Raji (cell line): ENCODE results near the gene PPAN.

ENCODE experiments used
- POLR2A ChIP-seq: IDR thresholded peaks from 2 replicates; pipeline ENCODE4 v1.6.1; 2011; ENCODE audit warnings: low read depth, low read length, control low read depth; ENCODE audit not compliant: insufficient read depth

PPAN gene

DNA sequence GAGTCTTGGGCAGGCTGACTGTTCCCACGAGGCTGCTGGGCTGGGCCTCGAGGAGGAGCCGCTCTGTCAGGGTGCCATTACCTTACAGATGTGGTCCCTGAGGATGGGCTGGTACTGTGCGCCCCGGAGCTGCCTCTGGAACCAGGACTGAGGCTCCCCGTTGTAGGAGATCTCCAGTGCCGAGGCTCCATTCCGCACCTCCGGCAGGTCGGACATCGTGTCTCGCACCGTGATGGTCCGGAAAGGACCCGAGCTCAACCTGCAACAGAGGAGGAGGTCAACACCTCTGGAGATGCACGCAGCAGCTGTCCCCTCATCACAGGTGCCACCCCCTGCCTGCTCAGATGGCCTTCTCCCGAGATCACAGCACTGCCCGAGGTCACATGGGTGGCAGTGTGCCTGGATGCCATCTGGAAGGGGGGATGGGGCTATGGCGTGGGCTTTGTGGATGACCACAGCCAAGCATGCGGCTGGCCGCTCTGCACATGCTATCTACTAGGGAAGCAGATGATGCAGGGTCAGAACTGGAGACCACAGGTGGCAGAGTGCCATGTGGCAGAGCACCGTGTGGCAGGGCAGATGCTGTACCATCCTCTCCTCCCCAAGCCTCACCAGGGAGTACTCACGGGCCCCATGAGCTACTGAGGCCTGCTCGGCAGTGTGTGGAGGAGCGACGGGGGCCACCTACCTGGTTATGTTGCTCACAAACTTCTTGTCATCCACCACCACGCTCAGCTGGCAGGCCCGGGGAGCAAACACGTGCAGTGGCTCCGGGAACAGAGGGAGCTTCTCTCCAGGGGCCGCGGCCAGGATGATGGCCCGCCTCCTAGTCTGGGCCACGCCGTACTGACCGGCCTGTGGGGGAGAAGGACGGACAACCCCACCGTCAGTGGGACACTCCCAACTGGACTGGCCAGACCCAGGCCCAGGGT lies 31.9 kb downstream of the PPAN start:
- no peak for TF ChIP-seq POLR2A

DNA sequence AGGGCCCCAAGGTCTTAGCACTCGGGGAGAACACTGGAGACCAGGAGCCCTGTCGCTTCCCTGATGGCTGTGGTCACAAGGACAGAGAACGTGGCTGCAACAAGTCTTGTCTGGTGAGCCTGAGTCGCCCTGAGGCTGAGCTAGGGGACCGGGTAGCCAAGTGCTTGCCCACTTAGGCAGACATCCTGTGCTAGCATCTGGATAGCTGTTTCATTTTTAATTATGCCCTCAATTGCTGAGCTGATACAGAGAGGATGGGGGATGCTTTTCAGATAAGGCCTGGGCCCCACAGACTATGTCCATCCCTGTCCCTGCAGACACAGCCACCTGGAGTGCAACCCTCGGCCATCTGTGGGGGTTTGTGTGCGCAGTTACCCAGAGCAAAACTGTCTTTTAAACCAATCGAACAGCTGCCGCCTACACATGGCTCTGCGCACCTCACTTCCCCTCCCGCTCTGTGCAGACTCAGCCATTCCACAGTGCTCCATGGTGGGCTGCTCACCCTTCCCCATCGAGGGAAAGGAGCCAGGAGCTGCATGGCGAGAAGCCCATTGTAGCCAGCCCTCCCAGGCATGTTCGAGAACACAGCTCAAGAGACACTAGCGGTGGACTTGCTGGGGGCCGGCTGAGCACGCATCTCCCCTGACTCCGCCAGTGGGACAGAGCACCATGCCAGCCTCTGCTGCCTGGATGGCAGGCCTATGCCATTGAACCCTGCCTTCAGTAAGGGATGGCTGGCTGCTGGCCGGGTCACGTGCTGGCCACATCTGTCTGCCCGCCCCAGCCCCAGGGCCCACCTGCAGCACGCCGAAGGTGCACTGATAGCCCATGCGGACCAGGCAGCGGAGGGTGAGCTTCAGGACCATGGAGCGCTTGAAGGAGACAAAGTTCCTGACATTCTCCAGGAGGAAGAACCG lies 33.0 kb downstream of the PPAN start:
- no peak for TF ChIP-seq POLR2A

DNA sequence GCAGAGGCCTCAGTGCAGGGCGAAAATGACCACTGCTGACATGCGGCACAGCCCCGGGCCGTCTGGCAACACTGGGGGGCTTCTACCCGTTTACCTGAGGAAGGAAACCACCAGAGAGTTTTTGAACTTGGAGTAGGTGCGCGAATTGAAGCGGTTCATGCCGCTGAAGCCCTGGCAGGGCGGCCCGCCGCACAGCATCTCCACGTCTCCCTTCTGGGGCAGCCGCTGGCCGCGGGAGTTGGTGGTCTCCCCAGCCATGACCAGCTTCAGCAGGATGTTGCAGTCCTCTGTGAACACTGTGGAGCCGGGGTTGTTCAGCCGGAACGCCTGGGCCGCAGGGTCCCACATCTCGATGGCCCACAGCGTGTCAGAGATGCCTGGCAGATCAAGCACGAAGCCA lies 33.8 kb downstream of the PPAN start:
- no peak for TF ChIP-seq POLR2A

DNA sequence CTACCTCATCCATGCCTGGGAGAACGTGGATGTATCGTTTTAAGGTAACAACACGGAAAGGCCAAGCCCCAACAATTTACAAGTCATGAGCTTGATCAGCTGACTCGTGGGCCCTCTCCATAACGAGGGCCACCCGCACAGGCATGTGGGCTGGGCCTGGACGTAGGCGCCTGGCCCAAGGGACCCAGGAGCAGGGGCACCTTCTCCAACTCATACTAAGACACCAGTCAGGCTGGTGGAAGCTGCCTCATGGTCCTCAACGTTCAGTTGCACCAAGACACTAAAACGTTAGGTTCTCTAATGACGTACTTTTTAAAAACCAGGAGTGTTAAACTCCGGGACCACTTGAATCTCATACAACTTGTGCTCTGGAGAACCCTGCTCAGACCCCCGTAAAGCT lies 35.3 kb downstream of the PPAN start:
- no peak for TF ChIP-seq POLR2A

DNA sequence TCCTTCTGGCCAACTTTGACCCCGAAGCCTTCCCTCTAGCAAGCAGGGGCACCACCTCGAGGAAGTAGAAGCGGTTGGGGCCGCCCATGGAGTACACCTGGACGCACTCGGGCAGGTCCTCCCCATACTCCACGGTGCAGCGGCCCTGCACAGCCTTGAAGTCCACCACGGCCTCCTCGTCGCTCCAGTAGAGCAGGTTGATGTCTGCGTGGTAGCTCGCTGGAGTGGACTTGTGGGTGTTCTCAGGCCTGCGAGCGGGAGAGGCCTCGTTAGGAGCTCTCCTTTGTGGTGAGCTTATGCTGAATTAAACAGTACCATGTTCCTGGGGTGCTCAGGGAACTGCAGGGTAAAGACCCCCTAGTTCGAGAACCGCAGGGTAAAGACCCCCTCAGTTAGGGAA lies 35.8 kb downstream of the PPAN start:
- no peak for TF ChIP-seq POLR2A

DNA sequence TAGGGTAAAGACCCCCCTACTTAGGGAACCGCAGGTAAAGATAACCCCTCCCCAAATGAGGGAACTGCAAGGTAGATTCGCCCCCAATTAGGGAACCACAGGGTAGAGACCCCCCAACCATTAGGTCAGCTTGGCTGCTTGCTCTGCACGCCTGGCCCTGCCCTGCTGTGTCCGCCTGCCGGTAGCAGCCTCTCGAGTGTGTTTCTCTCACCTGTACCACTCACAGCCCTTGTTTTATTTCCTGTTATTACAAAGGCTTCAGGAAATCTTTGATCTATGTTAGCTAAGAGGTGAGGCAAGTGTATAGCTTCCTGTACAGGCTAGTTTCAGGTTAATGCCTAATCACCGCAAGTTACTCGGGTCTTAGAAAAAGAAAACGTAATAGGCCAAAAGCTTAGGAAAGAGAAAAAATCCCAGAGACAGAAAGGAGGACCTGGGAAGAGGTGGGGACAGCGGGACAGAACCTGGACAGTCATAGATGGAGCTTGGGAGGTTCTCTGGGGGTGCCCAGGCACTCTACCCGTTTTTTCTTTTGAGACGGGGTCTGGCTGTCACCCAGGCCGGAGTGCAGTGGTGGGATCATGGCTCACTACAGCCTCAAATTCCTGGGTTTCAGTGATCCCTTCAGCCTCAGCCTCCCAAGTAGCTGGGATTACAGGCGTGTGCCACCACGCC lies 36.7 kb downstream of the PPAN start:
- no peak for TF ChIP-seq POLR2A

DNA sequence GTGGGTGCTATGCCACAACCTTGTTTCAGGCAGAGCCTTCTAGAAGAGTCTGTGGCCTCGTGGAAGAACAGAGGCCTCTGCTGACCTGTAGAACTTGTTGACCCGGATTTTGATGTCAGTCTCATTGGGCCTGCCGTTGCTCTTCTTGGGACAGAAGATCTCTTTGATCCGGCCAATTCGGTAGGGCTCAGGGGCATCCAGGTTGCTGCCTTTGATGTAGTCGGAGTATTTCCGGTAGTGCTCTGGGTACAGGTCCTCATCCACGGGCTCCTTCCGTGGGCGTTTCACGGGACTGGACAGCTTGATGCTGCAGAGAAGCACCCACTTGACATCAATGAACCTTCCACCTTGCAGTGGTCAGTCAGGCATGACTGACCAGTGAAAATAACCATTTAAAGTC lies 37.5 kb downstream of the PPAN start:
- TF ChIP-seq POLR2A = no peak

DNA sequence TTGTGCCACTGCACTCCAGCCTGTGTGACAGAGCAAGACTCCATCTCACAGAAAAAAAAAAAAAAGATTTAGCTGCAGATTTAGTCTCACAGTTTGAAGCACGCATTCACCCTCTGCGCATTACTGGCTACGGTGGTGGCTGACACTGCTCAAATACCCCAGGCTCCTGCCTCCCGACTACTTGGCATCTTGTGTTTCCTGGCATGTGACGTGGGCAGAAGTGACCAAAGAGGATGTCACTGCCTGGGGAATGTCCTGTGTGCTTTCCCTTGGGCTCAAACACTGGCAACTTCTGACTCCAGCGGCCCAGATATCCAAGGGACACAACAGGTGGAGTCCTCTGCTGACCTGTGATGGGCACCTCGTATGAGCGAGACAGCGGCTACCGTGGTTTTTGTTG lies 38.2 kb downstream of the PPAN start:
- TF ChIP-seq POLR2A = no peak

DNA sequence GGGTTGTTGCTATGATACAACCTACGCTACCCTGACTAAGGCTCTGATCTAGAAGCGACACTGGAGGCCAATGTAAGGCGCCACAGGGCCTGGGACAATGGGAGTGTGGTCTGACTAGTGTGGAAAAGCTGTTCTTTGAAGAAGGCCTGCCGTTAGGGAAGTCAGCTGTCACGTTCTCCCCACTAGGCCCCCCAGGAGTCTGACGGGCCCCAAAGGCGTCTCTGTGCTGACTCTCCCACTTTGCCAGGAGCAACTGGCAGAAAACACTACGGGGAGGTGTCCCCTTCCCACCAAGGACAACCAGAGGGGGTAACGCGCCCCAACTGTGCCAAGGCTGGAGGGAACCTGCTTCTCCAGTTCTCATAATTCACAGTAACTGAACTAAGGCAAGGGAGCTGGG lies 38.9 kb downstream of the PPAN start:
- no peak for TF ChIP-seq POLR2A

DNA sequence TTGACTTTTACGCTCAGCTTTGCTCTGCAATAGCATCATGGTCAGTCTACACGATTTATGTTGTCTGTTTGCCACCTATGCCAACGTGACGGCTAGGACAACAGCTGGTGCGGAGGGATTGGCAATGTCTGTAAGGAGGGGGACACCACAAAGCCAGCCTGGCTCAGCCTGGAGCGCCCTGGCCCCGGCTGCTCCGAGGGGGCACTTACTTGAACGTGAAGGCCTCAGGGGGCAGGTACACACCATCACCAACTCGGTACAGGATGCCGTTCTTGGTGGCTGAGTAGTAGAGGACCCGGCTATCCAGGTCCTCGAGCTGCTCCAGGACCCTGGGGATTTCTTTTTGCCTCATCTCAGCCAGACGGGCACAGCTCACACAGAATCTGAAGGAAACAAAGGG lies 40.0 kb downstream of the PPAN start:
- no peak for TF ChIP-seq POLR2A

DNA sequence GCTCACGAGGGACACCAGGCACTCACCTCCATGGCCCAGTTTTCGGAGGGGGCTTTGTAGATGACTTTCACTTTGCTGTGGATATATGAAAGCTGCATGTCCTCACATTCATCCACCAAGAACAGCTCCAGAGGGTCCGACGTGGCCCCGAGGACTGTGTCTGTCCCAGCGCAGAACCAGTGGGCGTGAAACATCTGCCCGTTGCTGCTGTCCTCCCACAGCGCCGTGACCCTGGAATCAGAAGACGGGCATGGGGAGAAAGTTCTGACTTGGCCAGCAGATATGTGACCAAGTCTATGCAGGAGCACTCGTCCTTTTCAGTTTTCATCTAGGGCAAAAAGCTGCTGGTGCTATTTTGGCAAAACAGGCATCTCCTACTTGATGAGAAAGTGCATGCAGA lies 43.3 kb downstream of the PPAN start:
- no peak for TF ChIP-seq POLR2A

DNA sequence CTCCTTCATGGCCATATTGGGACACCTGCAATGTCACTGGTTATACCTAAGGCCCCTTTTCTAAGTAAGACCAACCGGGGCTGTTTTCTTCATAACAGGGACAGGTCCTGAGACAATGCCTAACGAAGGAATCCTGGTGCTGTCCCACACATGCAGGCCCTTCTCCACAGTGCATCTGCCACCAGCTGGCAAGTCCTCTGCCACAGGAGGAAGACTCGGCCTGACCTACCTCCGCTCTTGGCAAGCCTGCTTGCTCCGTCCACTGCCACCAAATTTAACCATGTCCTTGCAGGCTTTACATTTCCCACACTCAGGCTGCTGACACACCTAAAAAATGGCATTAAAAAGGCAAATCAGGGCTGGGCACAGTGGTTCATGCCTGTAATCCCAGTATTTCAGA lies 45.4 kb downstream of the PPAN start:
- TF ChIP-seq POLR2A = no peak

DNA sequence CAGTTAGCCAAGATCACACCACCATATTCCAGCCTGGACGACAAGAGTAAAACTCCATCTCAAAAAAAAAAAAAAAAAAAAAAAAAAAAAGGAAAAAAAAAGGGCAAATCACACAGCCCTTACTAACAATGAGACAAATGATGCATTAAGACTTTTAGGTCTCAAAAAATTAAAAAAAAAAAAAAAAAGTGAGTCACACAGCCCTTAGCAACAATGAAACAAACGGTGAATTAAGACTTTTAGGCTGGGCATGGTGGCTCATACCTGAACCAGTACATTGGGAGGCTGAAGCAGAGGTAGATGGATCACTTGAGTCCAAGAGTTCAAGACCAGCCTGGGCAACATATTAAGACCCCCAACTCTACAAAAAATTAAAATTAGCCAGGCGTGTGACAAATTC lies 45.9 kb downstream of the PPAN start:
- no peak for TF ChIP-seq POLR2A

DNA sequence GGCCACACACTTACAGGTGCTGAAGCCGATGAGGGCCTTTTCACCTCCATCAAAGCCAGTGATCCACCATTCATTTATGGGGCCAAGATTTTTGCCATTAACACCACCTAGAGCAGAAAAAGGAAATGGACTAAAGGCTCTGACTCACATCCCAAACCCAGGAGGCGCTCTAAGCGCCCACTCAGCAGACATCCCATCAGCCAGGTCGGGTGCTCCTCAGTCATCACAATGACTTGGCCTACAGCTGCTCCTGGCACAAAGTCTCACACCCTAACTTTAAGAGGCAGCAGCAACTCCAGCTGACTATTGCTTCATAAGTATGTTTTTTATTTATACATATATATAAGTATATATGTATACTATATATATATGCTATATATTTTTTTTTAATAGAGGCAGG lies 49.7 kb downstream of the PPAN start:
- no peak for TF ChIP-seq POLR2A

DNA sequence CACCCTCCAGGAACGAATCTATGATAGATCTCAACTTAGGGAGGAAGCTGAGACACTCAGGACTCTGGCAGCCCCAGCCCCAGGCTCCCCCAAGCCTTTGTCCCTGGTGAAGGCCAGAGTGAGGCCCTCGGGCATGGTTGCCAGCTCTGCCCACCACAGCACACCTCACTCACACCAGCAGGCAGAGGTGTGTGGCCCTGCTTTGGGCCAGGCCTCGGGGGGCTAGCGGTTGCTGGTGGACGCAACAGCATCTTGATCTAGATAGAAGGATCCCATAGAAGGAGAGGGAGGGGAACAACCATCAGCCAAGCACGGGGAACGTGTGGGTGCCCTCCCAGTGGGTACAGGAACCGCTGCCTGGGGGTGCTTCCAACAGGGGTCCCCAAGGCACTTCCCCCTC lies 51.9 kb downstream of the PPAN start:
- no peak for TF ChIP-seq POLR2A
